ENCODE measurements around the gene KDM4F. TPM values are rescaled to one million over a fixed set of nuclear protein-coding genes. Genes with fewer than 3 reads are reported as not detected.

KDM4F gene
- total RNA-seq, 1 donor from 2014 or later: not detected

DNA sequence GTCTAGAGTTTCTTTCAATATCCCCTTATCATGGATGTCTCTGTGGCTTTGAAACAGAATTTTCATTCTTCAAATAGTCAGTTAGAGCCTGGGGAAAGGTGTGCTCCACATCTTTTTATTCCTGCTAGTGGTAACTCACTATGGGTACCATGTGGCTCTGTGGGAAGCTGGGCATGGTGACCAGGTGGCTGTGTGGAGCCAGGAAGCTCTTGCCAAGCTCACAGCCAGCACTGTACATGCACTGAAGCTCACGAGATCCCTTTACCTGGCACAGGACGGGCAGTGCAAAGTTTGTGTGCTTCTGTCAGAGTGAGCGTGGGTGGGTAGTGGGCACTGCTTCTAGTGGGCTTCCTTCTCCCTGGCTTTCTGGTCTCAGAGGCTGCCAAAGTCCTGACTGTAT, 6.3 kb upstream of the KDM4F start:
- Histone ChIP-seq H3K36me3 (no peaks in the 10 kb centered on the region), H3K4me1 (no peaks in the 10 kb centered on the region), H3K4me3 (no peak overlapping the region), H3K9me3 (no peaks in the 10 kb centered on the region), H3K27me3 (peaks cover 24% of the 10 kb centered on the region), H3K27ac (no peak overlapping the region)
- DNase-seq: no peak
- TF ChIP-seq, protein P1, sequence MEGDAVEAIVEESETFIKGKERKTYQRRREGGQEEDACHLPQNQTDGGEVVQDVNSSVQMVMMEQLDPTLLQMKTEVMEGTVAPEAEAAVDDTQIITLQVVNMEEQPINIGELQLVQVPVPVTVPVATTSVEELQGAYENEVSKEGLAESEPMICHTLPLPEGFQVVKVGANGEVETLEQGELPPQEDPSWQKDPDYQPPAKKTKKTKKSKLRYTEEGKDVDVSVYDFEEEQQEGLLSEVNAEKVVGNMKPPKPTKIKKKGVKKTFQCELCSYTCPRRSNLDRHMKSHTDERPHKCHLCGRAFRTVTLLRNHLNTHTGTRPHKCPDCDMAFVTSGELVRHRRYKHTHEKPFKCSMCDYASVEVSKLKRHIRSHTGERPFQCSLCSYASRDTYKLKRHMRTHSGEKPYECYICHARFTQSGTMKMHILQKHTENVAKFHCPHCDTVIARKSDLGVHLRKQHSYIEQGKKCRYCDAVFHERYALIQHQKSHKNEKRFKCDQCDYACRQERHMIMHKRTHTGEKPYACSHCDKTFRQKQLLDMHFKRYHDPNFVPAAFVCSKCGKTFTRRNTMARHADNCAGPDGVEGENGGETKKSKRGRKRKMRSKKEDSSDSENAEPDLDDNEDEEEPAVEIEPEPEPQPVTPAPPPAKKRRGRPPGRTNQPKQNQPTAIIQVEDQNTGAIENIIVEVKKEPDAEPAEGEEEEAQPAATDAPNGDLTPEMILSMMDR (IDR thresholded peaks at IDR 0.05): no peak
- ATAC-seq: no peak
- intact Hi-C loops (cut with DNase I): no loop called here

DNA sequence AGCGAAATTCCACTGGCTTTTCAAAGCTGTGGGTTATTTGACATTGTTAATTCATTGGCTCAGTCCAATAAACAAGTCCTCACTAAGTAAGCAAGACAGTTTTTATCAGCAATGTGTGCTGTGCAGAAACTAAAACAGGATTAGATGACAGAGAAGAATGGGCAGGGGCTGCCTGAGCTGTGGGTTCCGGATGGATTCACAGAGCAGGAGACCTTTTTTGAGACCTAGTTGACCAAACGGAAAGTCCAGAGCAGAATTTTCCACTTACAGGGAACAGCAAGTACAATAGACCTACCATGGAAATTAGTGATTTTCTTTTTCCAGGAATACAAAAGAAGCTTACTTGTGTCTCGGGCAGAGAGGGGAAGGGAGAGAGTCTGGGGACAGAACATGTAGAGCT, 5.2 kb upstream of the KDM4F start:
- intact Hi-C loops (cut with DNase I): no loop called here
- no peak overlapping the region for H3K27ac ChIP-seq
- H3K9me3 ChIP-seq: no peaks in the 10 kb centered on the region
- TF ChIP-seq, protein P1 (IDR thresholded peaks at IDR 0.05): no peak
- H3K27me3 ChIP-seq: peaks cover 21% of the 10 kb centered on the region
- ATAC-seq (no peak), DNase-seq (no peak)
- no peaks in the 10 kb centered on the region for H3K4me1 ChIP-seq
- no peak overlapping the region for H3K4me3 ChIP-seq
- no peaks in the 10 kb centered on the region for H3K36me3 ChIP-seq

DNA sequence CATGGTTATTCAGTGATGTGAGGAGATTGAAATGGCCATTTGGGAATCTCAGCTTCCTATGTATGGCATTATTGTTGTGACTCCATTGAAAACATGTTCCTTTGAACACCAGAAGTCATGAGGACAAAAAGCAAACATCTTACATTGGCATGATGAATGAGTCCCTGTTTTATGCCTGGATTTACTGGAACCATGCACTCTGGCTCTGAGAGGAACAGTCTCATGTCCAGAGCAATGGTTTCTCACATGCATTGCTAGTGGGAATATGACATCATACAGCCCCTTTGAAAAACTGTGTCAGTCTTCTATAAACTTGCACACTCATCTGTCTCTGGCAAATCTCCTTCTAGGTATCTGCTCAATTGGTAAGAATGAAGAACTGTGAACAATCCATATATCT, 3.4 kb upstream of the KDM4F start:
- DNase-seq (no peak), ATAC-seq (no peak)
- H3K4me3 ChIP-seq: no peak overlapping the region
- H3K27me3 ChIP-seq: peaks cover 20% of the 10 kb centered on the region
- intact Hi-C loops (cut with DNase I): no loop called here
- H3K27ac ChIP-seq: no peak overlapping the region
- H3K4me1 ChIP-seq: no peaks in the 10 kb centered on the region
- TF ChIP-seq, protein P1 (IDR thresholded peaks at IDR 0.05): no peak
- no peaks in the 10 kb centered on the region for H3K36me3 ChIP-seq
- H3K9me3 ChIP-seq: no peaks in the 10 kb centered on the region

DNA sequence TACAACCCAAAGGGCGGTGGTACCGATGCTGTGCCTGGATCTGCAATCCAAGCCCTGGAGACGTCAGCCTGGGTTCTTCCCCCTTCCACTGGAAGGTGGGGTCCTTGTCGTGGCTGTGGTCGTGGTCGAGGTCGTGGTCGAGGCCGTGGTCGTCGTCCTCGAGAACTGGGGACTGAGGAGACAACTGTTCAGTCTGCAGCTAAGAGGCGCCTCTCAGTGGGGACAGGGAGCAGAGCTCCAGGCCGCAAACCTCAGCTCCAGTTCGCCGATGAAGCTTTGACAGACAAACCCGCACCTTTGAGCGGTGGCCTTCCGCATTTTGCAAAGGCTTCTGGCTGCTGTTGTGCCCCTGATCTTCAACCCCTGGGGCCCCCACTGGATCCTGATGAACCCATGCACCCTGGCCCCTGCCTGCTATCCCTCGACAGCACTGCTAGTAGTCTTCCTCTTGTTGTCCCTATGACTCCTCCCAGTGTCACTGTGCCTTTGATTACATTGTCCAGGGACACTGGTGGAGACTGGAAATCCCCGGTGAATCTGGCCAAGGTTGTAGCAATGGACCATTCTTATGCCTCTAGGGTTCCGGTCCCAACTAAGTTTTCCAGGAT, 1.5 kb downstream of the KDM4F start:
- no peak for ATAC-seq
- Histone ChIP-seq H3K4me3 (no peak overlapping the region), H3K36me3 (no peaks in the 10 kb centered on the region), H3K27ac (no peak overlapping the region), H3K9me3 (no peaks in the 10 kb centered on the region), H3K4me1 (no peaks in the 10 kb centered on the region), H3K27me3 (no peaks in the 10 kb centered on the region)
- TF ChIP-seq, protein P1 (IDR thresholded peaks at IDR 0.05): no peak
- no peak for DNase-seq
- intact Hi-C loops (cut with DNase I): no loop called here

DNA sequence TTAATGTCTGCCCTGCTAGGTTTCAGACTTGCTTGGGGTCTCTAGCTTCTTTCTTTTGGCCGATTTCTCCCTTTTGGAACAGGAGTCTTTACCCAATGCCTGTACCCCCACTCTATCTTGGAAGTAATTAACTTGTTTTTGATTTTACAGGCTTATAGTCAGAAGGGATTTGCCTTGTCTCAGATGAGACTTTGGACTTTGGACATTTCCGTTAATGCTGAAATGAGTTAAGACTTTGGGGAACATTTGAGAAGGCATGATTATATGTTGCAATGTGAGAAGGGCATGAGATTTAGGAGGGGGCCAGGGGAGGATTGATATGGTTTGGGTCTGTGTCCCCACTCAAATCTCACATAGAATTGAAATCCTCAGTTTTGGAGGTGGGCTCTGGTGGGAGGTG, 5.1 kb downstream of the KDM4F start:
- Histone ChIP-seq H3K4me1 (no peaks in the 10 kb centered on the region), H3K27me3 (no peaks in the 10 kb centered on the region), H3K4me3 (no peak overlapping the region), H3K27ac (no peak overlapping the region), H3K9me3 (no peaks in the 10 kb centered on the region), H3K36me3 (no peaks in the 10 kb centered on the region)
- TF ChIP-seq, protein P1 (IDR thresholded peaks at IDR 0.05): no peak
- no peak for DNase-seq
- intact Hi-C loops (cut with DNase I): no loop called here
- ATAC-seq: no peak

Measured in upper lobe of right lung (tissue), 1 donor.